Thyroid gland (tissue), 4 donors: Measurements from ENCODE around the gene WNT3A.

ENCODE experiments used
- POLR2A ChIP-seq, 2 donors: fragments of 450-650 bp; IDR thresholded peaks; one replicate each; pipeline ENCODE4 v1.6.1; 2017; ENCODE audit warnings: antibody characterized with exemption in 2 of 2, mild to moderate bottlenecking in 2 of 2, moderate library complexity in 1 of 2
- TF ChIP-seq, protein P1 (sequence below), 6 experiments: fragments of 200-600 bp in 3 of 6; fragments of 450-650 bp in 3 of 6; sonication (generic) in 3 of 6; IDR thresholded peaks; one replicate each; pipeline ENCODE4 v1.5.1; 2016 to 2019; ENCODE audit warnings: antibody characterized with exemption in 6 of 6, mild to moderate bottlenecking in 2 of 6, inconsistent platforms in 1 of 6, moderate library complexity in 1 of 6

- TF ChIP-seq, protein P1, sequence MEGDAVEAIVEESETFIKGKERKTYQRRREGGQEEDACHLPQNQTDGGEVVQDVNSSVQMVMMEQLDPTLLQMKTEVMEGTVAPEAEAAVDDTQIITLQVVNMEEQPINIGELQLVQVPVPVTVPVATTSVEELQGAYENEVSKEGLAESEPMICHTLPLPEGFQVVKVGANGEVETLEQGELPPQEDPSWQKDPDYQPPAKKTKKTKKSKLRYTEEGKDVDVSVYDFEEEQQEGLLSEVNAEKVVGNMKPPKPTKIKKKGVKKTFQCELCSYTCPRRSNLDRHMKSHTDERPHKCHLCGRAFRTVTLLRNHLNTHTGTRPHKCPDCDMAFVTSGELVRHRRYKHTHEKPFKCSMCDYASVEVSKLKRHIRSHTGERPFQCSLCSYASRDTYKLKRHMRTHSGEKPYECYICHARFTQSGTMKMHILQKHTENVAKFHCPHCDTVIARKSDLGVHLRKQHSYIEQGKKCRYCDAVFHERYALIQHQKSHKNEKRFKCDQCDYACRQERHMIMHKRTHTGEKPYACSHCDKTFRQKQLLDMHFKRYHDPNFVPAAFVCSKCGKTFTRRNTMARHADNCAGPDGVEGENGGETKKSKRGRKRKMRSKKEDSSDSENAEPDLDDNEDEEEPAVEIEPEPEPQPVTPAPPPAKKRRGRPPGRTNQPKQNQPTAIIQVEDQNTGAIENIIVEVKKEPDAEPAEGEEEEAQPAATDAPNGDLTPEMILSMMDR (IDR thresholded peaks at IDR 0.05): no peak
- TF ChIP-seq POLR2A (IDR thresholded peaks at IDR 0.05): no peak
These were observed 101.4 kb downstream of the WNT3A start for GRCh38 chr1:228108055-228108690.
